Neuronal stem cell (in vitro differentiated cells): ENCODE measurements around the gene SNX6.
"Not testable (repeated sequence)": the region's sequence is repeated elsewhere in the genome, so short reads cannot be mapped to it uniquely, and the experiment has no call there.

Experiments
- DNase-seq: peaks from one replicate; pipeline ENCODE4 v3.0.0-alpha.2; 2013; ENCODE audit warnings: low spot score
- H2AFZ ChIP-seq: one replicate; pipeline ENCODE4 v1.6.1; 2013; ENCODE audit warnings: mild to moderate bottlenecking, low read length, inconsistent platforms
- H2AK5ac ChIP-seq: 2 replicates; pipeline ENCODE4 v1.6.1; 2013; ENCODE audit warnings: low read depth, mild to moderate bottlenecking, inconsistent platforms, low read length, moderate library complexity, mixed read lengths
- H2BK120ac ChIP-seq: 2 replicates; pipeline ENCODE4 v1.6.1; 2013; ENCODE audit warnings: low read depth, mild to moderate bottlenecking, inconsistent platforms, low read length, moderate library complexity, mixed read lengths
- H2BK12ac ChIP-seq: one replicate; pipeline ENCODE4 v1.6.1; 2013; ENCODE audit warnings: low read length, inconsistent platforms
- H2BK15ac ChIP-seq: 2 replicates; pipeline ENCODE4 v1.6.1; 2013; ENCODE audit warnings: mild to moderate bottlenecking, low read length, inconsistent platforms, mixed read lengths
- H2BK5ac ChIP-seq: one replicate; pipeline ENCODE4 v1.6.1; 2013; ENCODE audit warnings: inconsistent platforms, mild to moderate bottlenecking, low read length, moderate library complexity
- H3K14ac ChIP-seq: one replicate; pipeline ENCODE4 v1.6.1; 2013; ENCODE audit warnings: low read length, inconsistent platforms
- H3K18ac ChIP-seq: 2 replicates; pipeline ENCODE4 v1.6.1; 2013; ENCODE audit warnings: low read length, inconsistent platforms
- H3K23ac ChIP-seq: 2 replicates; pipeline ENCODE4 v1.6.1; 2013; ENCODE audit warnings: low read depth, mild to moderate bottlenecking, mixed read lengths, low read length, inconsistent platforms; ENCODE audit not compliant: poor library complexity
- H3K27ac ChIP-seq: replicated peaks from 3 replicates; pipeline ENCODE4 v1.5.1; 2013; ENCODE audit warnings: low read length, inconsistent platforms
- H3K27me3 ChIP-seq, 3 experiments: 2 replicates each; pipeline ENCODE4 v1.6.1; 2013; ENCODE audit warnings: low read length in 3 of 3, mild to moderate bottlenecking in 2 of 3, inconsistent platforms in 1 of 3, low read depth in 1 of 3, mixed read lengths in 1 of 3, moderate library complexity in 1 of 3; ENCODE audit not compliant: control insufficient read depth in 3 of 3, insufficient read depth in 3 of 3
- H3K36me3 ChIP-seq, 2 donors: replicated peaks in 1 of 2; 2 replicates each; pipeline ENCODE4 v1.6.1; 2013; ENCODE audit warnings: low read length in 2 of 2; ENCODE audit not compliant: control insufficient read depth in 2 of 2, insufficient read depth in 2 of 2
- H3K4ac ChIP-seq: 2 replicates; pipeline ENCODE4 v1.6.1; 2013; ENCODE audit warnings: inconsistent platforms, mild to moderate bottlenecking, low read length, moderate library complexity
- H3K4me1 ChIP-seq, 2 donors: 1 replicate in 1 of 2; 2 replicates in 1 of 2; pipeline ENCODE4 v1.6.1; 2013; ENCODE audit warnings: low read length in 2 of 2, low read depth in 1 of 2; ENCODE audit not compliant: control insufficient read depth in 2 of 2, insufficient read depth in 1 of 2
- H3K4me2 ChIP-seq: one replicate; pipeline ENCODE4 v1.6.1; 2013; ENCODE audit warnings: mild to moderate bottlenecking, low read length, inconsistent platforms; ENCODE audit not compliant: insufficient read depth, poor library complexity, severe bottlenecking
- H3K4me3 ChIP-seq, 2 donors: 2 replicates each; pipeline ENCODE4 v1.5.1; 2013; ENCODE audit warnings: low read length in 2 of 2, mild to moderate bottlenecking in 2 of 2, inconsistent platforms in 1 of 2, moderate library complexity in 1 of 2
- H3K79me1 ChIP-seq: one replicate; pipeline ENCODE4 v1.6.1; 2013; ENCODE audit warnings: low read depth, mild to moderate bottlenecking, inconsistent platforms, low read length, moderate library complexity
- H3K9ac ChIP-seq: one replicate; pipeline ENCODE4 v1.6.1; 2013; ENCODE audit warnings: mild to moderate bottlenecking, low read depth, low read length, inconsistent platforms; ENCODE audit not compliant: poor library complexity
- H3K9me3 ChIP-seq, 2 donors: replicated peaks in 1 of 2; 2 replicates each; pipeline versions ENCODE3 to v1.6.1; 2013; ENCODE audit warnings: low read length in 2 of 2, mild to moderate bottlenecking in 2 of 2, inconsistent platforms in 1 of 2, low read depth in 1 of 2, mixed read lengths in 1 of 2, moderate library complexity in 1 of 2; ENCODE audit not compliant: control insufficient read depth in 2 of 2, insufficient read depth in 1 of 2
- H4K8ac ChIP-seq: one replicate; pipeline ENCODE4 v1.6.1; 2013; ENCODE audit warnings: low read depth, mild to moderate bottlenecking, inconsistent platforms, low read length, moderate library complexity
- H4K91ac ChIP-seq: one replicate; pipeline ENCODE4 v1.6.1; 2013; ENCODE audit warnings: low read length, low read depth, mild to moderate bottlenecking, inconsistent platforms; ENCODE audit not compliant: poor library complexity
- WGBS, 2 donors: extraction: QIAGEN DNeasy Blood & Tissue Kit; methylation state at CpG; one replicate each; pipeline ENCODE4 v1.1.7; 2013; ENCODE audit warnings: missing lambda C conversion rate in 2 of 2, mixed read lengths in 1 of 2; ENCODE audit not compliant: insufficient read length in 2 of 2, insufficient replicate concordance in 1 of 2; ENCODE audit errors: extremely low coverage in 2 of 2; 5-methylcytosine and 5-hydroxymethylcytosine counted together

SNX6 gene

DNA sequence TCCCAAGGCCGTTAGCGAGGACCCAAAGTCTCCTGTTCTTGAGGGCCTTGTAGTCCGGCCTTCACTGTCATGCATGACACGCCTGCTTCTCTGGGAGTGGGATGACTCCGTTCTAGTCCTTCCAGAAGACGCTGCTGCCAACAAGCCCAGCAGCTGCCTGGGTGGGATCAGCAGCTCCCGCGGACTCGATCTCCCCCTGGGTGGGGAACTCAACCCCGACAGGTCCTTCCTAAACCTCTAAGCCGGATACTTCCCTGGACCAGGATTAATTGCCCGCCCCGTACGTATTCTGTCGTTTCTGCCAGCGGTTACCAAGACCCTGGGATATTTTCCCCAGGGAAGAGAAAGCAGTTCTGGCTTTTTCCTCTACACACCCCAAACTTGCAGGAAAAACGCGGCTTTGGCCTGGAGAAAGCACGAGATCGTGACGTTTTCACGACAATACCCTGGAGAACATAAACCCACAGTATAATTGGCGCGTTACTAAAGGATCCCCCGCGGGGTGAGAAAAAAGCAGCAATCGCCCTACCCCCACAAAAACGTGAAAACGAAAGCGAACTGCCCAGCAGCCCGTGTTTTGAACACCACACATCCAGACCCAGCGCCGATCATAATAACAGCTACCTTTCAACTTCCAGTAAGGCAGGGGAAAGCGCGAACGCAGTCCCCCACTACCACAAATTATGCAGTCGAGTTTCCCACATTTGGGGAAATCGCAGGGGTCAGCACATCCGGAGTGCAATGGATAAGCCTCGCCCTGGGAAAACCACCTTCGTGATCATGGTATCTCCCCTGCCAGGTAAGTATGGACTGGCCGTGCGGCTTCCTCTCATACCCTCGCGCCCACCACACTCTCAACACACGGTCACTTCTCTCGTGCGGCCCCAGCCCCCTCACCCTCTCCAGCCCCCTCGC, 74.1 kb downstream of the SNX6 start:
- H2BK12ac ChIP-seq, H3K9me3 ChIP-seq, H3K4me1 ChIP-seq, H3K4me3 ChIP-seq, H3K14ac ChIP-seq, DNase-seq, H2BK15ac ChIP-seq, H4K91ac ChIP-seq, H2BK120ac ChIP-seq, H3K9ac ChIP-seq, H2AFZ ChIP-seq, H3K4me2 ChIP-seq, H3K4ac ChIP-seq, H2AK5ac ChIP-seq, H3K27me3 ChIP-seq, H4K8ac ChIP-seq, H3K18ac ChIP-seq, H3K23ac ChIP-seq, H2BK5ac ChIP-seq, H3K79me1 ChIP-seq, H3K27ac ChIP-seq, H3K36me3 ChIP-seq: not testable (repeated sequence)
- no CpG with 5 or more reads among the region's 49 CpGs for WGBS, 2 donors

DNA sequence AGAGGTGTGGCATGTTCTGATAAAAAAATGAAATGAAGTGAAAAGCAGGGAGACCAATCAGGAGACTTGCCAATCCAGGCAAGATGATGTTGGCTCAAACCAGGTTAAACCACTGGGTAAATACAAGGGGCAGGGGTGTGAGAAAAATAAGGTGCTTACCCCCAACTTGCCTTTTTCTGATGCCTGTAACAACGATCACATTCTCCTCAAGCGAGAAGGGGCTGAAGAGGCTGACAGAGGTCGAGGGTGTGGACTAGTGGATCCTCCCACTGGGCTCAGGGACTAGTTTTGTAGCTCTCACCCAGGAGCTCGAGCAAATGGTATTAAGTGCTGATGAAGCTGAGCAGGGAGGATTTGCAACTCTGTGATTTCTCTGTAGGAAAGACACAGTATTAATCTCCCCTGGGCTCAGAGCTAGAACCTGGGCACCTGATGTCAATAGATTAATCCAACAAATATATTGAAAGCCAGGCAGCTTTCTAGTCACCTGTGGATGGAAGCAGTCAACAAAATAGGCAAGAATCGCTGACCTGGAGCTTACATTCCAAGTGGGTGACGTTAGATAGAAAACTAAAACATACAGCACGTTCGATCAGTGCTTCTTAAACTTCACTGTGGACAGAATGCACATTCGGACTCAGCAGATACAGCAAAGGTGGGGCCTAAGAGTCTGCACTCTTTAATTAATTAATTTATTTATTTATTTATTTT, 75.3 kb downstream of the SNX6 start:
- Histone ChIP-seq H3K27ac (no peak overlapping the region), H3K4me2 (no peak overlapping the region), H3K4ac (no peak overlapping the region), H2AFZ (no peak overlapping the region), H3K36me3 (no peaks in the 10 kb centered on the region), H4K8ac (no peak overlapping the region), H2BK15ac (no peak overlapping the region), H2BK120ac (no peak overlapping the region), H3K79me1 (no peaks in the 10 kb centered on the region), H4K91ac (no peak overlapping the region), H3K18ac (no peak overlapping the region), H3K9ac (no peak overlapping the region), H3K27me3 (no peaks in the 10 kb centered on the region), H2BK5ac (no peak overlapping the region), H3K9me3 (no peaks in the 10 kb centered on the region), H3K4me1 (peaks cover 0 to 4% of the 10 kb centered on the region in 2 donors), H2BK12ac (no peak overlapping the region), H3K4me3 (no peak overlapping the region), H3K14ac (no peak overlapping the region), H3K23ac (no peak overlapping the region), H2AK5ac (no peak overlapping the region)
- no peak for DNase-seq
- WGBS, 2 donors, result no CpG with 5 or more reads among the region's 9 CpGs

DNA sequence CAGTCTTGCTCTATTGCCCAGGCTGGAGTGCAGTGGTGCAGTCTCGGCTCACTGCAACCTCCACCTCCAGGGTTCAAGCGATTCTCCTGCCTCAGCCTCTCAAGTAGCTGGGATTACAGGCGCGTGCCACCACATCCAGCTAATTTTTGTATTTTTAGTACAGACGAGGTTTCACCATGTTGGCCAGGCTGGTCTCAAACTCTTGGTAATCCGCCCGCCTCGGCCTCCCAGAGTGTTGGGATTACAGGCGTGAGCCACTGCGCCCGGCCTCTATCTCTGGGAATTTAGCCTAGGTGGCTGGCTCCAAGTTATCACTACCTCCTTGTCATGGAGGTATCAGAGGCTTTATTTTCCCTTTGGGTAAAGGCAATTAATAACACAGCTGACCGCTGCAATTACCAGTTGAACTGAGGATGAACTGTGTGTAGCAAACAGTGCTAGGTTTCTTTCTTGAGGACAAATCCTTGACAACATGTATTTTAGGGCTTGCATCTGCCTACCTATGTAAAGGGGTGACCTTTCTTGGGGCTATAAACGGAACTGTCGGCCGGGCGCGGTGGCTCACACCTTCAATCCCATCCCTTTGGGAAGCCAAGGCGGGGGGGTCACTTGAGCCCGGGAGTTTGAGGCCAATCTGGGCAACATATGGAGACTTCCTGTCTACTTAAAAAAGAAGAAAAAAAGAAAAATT, 80.5 kb downstream of the SNX6 start:
- H3K14ac ChIP-seq, H3K27me3 ChIP-seq, H3K4me3 ChIP-seq, H4K8ac ChIP-seq, H3K23ac ChIP-seq, H2BK5ac ChIP-seq, H4K91ac ChIP-seq, H2BK120ac ChIP-seq, H3K4me2 ChIP-seq, H3K4me1 ChIP-seq, H3K36me3 ChIP-seq, H3K4ac ChIP-seq, DNase-seq, H3K27ac ChIP-seq, H2AFZ ChIP-seq, H2AK5ac ChIP-seq, H3K79me1 ChIP-seq, H3K18ac ChIP-seq, H3K9ac ChIP-seq, H3K9me3 ChIP-seq: not testable (repeated sequence)
- H2BK12ac ChIP-seq, result peak overlapping the region; percentile 10
- WGBS, 2 donors, result no CpG with 5 or more reads among the region's 19 CpGs
- peak overlapping the region; percentile 58 for H2BK15ac ChIP-seq
